Right ventricle myocardium superior (tissue), 1 donor: ENCODE measurements around the gene PIK3CG. TPM values are rescaled to one million over a fixed set of nuclear protein-coding genes. Genes with fewer than 3 reads are reported as not detected.
"Not testable (repeated sequence)": the region's sequence is repeated elsewhere in the genome, so short reads cannot be mapped to it uniquely, and the experiment has no call there.

Experiments
- ATAC-seq: fragments of 200-7000 bp; cut with Tn5 transposase; one replicate; pipeline ENCODE4 v1.9.1; 2020; ENCODE audit warnings: mild to moderate bottlenecking; ENCODE audit not compliant: poor library complexity
- DNase-seq: peaks from one replicate; pipeline ENCODE4 v3.0.0-alpha.2; 2020
- intact Hi-C: fragments of 100-400 bp; cut with DNase I; formaldehyde crosslinking; loops from one replicate; pipeline ENCODE4 v1.11.2; 2022
- total RNA-seq: library from RNA; stranded (reverse); fragmentation: NEBNext Ultra II Directional; extraction: Animal tissue kit (Norgen Biotek cat#: 25700); gene quantifications from one replicate; pipeline ENCODE4 v1.2.1, GENCODE V29; 2021
- donor health status: DM: no; HTN: yes; CAD: no; lungs with severe emphysema.

Gene PIK3CG
- total RNA-seq, 1 donor from 2014 or later: 1.6 TPM

- intact Hi-C loops: no loop called here
- DNase-seq: no peak
- ATAC-seq: no peak
These were observed 50.8 kb downstream of the PIK3CG start for GRCh38 chr7:106915873-106916272.

- ATAC-seq (no peak), DNase-seq (no peak)
- intact Hi-C loops: no loop called here
These were observed 51.6 kb downstream of the PIK3CG start for GRCh38 chr7:106916679-106917078.

GRCh38 chr7:106918991-106919390 is 53.9 kb downstream of the PIK3CG start:
- DNase-seq (no peak), ATAC-seq (no peak)
- intact Hi-C loops: no loop called here

- DNase-seq, intact Hi-C loops, ATAC-seq: not testable (repeated sequence)
These were observed 59.4 kb downstream of the PIK3CG start for GRCh38 chr7:106924468-106924867.

- DNase-seq: no peak
- intact Hi-C loops: no loop called here
- no peak for ATAC-seq
These were observed 61.8 kb downstream of the PIK3CG start for GRCh38 chr7:106926892-106927291.

GRCh38 chr7:106927536-106927935 is 62.5 kb downstream of the PIK3CG start:
- intact Hi-C loops: no loop called here
- no peak for ATAC-seq
- DNase-seq: no peak

GRCh38 chr7:106929616-106930015 is 64.5 kb downstream of the PIK3CG start:
- DNase-seq, intact Hi-C loops, ATAC-seq: not testable (repeated sequence)

GRCh38 chr7:106936236-106936635 is 71.2 kb downstream of the PIK3CG start:
- intact Hi-C loops: no loop called here
- no peak for DNase-seq
- no peak for ATAC-seq

- ATAC-seq, DNase-seq, intact Hi-C loops: not testable (repeated sequence)
These were observed 73.0 kb downstream of the PIK3CG start for GRCh38 chr7:106938122-106938521.

GRCh38 chr7:106938803-106939202 is 73.7 kb downstream of the PIK3CG start:
- intact Hi-C loops: no loop called here
- ATAC-seq (no peak), DNase-seq (no peak)

- intact Hi-C loops: loop anchor here (10.0 kb wide), 1 partner anchor 149 kb away; no protein-coding TSS in a partner anchor
- ATAC-seq: no peak
These were observed 79.1 kb downstream of the PIK3CG start for GRCh38 chr7:106944035-106944665.

GRCh38 chr7:106947244-106947728 is 82.2 kb downstream of the PIK3CG start:
- DNase-seq: no peak
- ATAC-seq: peak; percentile 94
- intact Hi-C loops: loop anchor here (1.0 to 10.0 kb wide), 2 partner anchors 152 to 203 kb away; no protein-coding TSS in a partner anchor

More at GRCh38 chr7:106944035-106944665, 79.1 kb downstream of the PIK3CG start:
- DNase-seq: no peak

- intact Hi-C loops: no loop called here
- ATAC-seq (no peak), DNase-seq (no peak)
These were observed 87.0 kb downstream of the PIK3CG start for GRCh38 chr7:106952001-106952657.

GRCh38 chr7:106952658-106953231 is 87.7 kb downstream of the PIK3CG start:
- peak; percentile 86 for ATAC-seq
- intact Hi-C loops: no loop called here
- DNase-seq: peak; percentile 59

- DNase-seq (no peak), ATAC-seq (no peak)
- intact Hi-C loops: no loop called here
These were observed 89.8 kb downstream of the PIK3CG start for GRCh38 chr7:106954840-106955239.

GRCh38 chr7:106955857-106956256 is 90.8 kb downstream of the PIK3CG start:
- DNase-seq, ATAC-seq, intact Hi-C loops: not testable (repeated sequence)
